Fibroblast of skin of right quadriceps (primary cell): ENCODE data around the gene FMN2.

ENCODE experiments used
- DNase-seq: peaks from one replicate; pipeline ENCODE4 v3.0.0-alpha.2; 2013

The FMN2 gene

GRCh38 chr1:240503036-240503435 lies 411.4 kb downstream of the FMN2 start:
- peak; percentile 32 for DNase-seq

GRCh38 chr1:240503558-240503957 lies 411.9 kb downstream of the FMN2 start:
- DNase-seq: no peak

GRCh38 chr1:240506176-240506575 lies 414.5 kb downstream of the FMN2 start:
- no peak for DNase-seq

GRCh38 chr1:240508201-240508600 lies 416.5 kb downstream of the FMN2 start:
- no peak for DNase-seq

GRCh38 chr1:240508950-240509349 lies 417.3 kb downstream of the FMN2 start:
- peak; percentile 77 for DNase-seq

GRCh38 chr1:240511789-240512188 lies 420.1 kb downstream of the FMN2 start:
- DNase-seq: no peak

- DNase-seq: peak; percentile 90
Observed at GRCh38 chr1:240515505-240515904, 423.8 kb downstream of the FMN2 start.

GRCh38 chr1:240516069-240516468 lies 424.4 kb downstream of the FMN2 start:
- DNase-seq: no peak

- DNase-seq: no peak
Observed at GRCh38 chr1:240517891-240518290, 426.2 kb downstream of the FMN2 start.

- DNase-seq: no peak
Observed at GRCh38 chr1:240522122-240522822, 430.6 kb downstream of the FMN2 start.

- no peak for DNase-seq
Observed at GRCh38 chr1:240524356-240525069, 432.8 kb downstream of the FMN2 start.
